NCI-H2107 treated with DMSO at 0.1 percent for 48 hours (cell line): ENCODE results near the gene CTSS.

ENCODE experiments used
- DNase-seq: peaks from one replicate; lab custom pipeline; 2025; ENCODE audit not compliant: unreplicated experiment; lab: John Stamatoyannopoulos, UW

Gene CTSS

DNA sequence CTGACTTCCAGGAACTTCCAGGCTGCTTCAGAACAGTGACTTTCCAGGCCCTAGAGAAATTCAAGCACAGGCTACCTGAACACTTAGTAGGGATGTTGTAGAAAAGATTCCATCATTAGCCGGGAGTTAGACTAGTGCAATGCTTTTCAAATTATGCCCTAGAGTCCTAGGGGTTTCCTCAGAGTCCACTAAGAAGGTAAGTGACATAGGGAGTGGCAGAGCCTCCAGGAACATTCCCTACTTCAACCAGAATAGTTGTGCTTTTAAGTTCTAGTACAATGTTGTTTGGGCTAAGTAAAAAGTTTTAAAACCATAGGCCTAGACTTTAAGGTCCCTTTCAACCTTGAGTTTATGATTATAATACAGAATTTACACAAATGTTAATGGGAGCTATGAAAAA, 59.5 kb downstream of the CTSS start:
- DNase-seq: no peak

DNA sequence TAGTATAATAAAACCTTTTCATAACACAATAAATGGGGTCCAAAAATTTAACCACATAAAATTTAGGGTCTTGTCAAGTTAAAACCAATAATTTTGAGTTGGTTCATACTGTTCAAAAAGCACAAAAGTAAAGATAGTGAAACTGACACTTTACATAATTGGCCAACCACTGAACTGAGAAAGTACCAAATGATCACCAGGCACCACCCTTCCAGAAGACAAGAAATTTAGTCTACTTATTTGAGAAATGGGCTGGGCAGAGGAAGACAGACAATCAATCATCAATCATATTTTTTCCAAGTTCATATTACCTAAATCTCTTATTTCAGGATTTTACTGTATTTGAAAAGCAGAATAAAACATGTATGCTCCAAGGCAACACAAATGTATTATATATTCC, 62.2 kb downstream of the CTSS start:
- no peak for DNase-seq

DNA sequence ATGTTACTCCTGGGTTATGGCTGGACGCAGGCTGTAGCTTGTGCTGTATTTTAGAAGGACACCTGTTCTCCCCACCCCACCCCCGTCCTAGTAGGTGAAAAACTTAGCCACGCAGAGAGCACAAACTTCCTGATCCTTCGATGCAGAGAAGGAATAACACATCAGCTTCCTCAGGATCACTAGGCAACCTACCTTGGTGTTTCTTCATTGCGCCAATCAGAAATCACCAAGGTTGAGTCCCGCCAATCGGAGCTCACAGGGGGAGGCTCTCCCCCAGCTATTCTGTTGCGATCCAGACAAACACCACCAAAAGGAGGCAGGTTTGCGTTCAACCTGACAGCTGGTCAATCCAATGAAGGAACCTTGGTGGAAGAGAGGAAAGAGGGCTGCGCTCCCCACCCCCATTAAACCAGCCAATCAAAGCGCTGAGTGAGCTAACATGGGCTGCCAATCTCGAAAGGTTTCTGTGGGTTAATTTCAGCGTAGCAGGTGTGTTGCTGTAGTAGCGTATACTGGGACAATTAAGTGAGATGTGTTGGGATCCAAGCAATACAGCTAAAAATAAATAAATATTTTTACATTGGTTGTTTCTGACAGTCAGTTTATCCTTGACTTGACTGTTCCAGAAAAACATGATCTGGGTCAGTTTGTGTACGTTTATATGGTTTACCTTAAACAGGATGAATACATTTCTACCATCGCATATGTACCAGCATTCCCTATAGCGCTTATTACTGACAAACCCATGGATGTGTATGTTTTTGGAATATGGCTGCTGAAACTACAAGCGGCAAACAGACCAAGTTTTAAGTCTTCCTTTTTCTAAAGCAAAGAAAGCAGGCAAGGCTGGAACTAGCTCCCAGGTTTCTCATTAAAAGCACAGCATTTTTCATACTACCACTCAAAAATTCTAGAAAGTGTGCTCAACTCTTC, 68.3 kb downstream of the CTSS start, which contains the start of gene GOLPH3L:
Gene GOLPH3L, minus strand, starts transcription at position 160 of the 933 bp plus-strand sequence. CDS start 2,316 bp downstream, outside the sequence.
- peak; percentile 100 for DNase-seq

DNA sequence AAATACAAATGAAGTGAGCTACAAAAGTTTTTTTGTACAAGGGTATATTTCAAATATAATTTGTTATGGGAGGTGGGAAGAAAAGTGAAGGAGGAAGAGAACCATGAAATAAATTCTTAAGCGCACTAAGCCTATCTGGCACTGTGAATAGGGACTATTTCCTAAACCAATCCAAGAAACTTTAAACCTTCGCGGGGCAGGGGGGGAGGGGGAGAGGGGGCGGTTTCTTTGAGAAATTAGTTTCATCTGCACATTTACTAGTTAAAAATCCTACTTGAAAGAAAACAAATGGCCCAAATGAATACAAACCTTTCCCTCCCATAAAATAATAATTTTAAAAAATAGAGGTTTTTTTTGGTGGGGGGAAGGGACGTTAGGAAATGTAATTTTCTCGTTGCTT, 69.0 kb downstream of the CTSS start:
- peak; percentile 50 for DNase-seq

DNA sequence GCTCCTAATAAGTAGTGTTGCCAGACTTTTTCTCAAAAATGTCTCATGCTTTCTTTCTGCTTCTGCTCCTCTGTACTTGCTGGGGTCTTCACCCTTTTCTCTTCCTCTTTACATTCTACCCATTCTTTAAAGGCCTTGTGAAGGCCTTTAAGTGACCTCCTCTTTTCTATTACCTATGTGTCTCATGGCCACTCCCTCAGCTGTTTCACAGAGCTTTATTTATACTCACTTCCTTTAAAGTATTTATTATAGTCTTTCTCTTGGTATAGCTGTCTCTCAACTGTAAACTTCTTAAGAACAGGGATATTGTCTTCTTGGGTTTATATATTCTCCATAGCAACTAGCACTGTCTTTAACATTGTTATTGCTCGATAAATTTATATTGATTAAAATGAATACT, 69.4 kb downstream of the CTSS start:
- peak; percentile 16 for DNase-seq

DNA sequence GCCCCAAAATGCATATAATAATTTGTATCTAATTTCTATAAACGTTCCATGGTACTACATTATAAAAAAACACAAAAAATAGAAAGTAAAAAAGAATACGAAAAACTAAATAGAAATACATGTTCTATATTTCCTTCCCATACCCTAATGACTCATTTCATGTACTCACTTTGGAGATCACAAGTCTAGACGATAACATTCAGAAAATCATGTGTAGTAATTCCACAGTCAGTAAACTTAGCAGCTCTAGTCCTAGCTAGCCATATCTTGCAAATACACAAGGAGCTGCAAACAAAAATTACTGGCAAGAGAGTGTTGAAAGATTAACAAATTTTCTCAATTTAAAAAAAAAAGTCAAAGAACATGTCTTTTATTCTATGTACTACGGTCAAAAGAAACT, 70.0 kb downstream of the CTSS start:
- DNase-seq: no peak

DNA sequence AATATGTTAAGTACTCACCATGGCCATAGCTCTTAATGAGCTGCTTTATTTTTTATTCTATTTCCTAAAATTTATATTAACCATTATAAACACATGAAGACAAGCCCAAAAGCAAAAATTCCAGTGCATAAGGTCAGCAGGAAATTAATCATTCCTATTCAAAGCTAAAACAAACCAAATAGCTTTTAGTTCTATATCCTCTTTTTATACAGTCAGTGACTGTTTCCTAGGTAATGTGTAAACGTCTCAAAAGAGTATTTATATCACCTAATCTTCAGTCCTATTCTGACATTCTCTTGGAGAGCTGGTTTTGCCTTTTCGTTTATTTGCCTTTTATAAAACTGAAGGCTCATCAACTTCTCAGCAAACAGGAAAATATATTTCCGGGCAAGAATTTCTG, 72.9 kb downstream of the CTSS start:
- DNase-seq: no peak

DNA sequence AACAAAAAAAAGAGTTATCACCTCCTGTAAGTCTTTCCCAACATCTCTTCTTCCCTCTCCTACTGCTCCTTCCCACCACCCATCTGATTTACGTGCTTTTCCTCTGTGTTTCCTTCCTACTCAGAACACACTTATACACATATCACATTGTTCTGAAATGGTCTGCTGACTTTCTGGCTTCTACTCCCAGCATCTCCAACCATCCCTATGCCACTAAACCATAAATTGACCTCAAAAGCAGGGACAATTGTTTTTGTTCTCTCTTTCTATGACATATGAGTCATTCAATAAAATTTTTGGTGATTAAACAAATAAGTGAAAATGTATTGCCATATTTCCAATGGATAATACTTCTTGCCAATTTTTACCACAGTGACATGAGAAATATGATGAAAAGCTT, 76.8 kb downstream of the CTSS start:
- no peak for DNase-seq

DNA sequence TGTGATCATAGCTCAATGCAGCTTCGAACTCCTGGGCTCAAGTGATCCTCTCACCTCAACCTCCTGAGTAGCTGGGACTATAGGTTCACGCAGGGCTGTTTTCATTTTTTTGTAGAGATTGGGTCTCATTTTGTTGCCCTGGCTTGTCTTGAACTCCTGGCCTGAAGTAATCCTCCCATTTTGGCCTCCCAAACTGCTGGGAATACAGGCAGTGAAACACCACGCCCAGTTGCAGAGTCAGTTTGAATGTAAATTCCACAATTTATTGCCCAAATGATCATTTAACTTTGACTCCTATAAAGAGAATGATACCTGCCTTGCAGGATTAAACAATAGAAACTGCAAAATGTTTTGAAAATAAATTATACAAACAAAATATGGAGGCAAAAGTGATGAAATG, 79.3 kb downstream of the CTSS start:
- no peak for DNase-seq

DNA sequence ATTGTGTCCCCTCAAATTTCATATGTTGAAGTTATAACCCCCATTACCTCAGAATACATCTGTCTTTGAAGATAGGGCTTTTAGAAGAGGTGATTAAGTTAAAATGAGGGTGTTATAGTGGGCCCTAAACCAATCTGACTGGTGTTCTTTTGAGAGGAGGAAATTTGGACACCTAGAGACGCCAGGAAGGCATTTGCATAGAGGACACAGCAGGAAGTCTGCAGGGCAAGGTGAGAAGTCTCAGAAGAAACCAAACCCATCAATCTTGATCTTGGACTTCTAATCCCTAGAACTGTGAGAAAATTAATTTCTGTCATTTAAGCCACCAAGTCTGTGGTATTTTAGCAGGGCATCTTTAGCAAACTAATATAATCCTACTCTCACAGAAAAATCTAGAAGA, 81.7 kb downstream of the CTSS start:
- DNase-seq: no peak
